GM23338 (cell line): ENCODE results near the gene TNS4. TPM values are rescaled to one million over a fixed set of nuclear protein-coding genes. Genes with fewer than 3 reads are reported as not detected.
A peak's percentile ranks its signal among the peaks of the same experiment; 100 is the strongest.

Experiments used
- ATAC-seq: fragments of 200-7000 bp; cut with Tn5 transposase; 3 replicates; pipeline ENCODE4 v1.9.1; 2020
- DNase-seq: peaks from one replicate; pipeline ENCODE4 v3.0.0-alpha.2; 2015; ENCODE audit warnings: low spot score
- H2AFZ ChIP-seq: fragments of 200-600 bp; sonication (generic); 2 replicates; pipeline ENCODE4 v1.8.0; 2016; ENCODE audit warnings: antibody characterized with exemption, mild to moderate bottlenecking, moderate library complexity
- H3F3A ChIP-seq: fragments of 200-600 bp; sonication (generic); replicated peaks from 2 replicates; pipeline ENCODE4 v1.8.0; 2017; ENCODE audit warnings: antibody characterized with exemption, mixed run types, low read depth
- H3K27ac ChIP-seq: fragments of 200-600 bp; sonication (generic); 2 replicates; pipeline ENCODE4 v1.6.1; 2016; ENCODE audit warnings: low read depth
- H3K27me3 ChIP-seq: fragments of 200-600 bp; sonication (generic); 2 replicates; pipeline ENCODE4 v1.8.0; 2016; ENCODE audit warnings: mild to moderate bottlenecking, mixed run types, moderate library complexity; ENCODE audit not compliant: insufficient read depth
- H3K36me3 ChIP-seq: fragments of 200-600 bp; sonication (generic); 2 replicates; pipeline ENCODE4 v1.8.0; 2016; ENCODE audit warnings: mild to moderate bottlenecking; ENCODE audit not compliant: insufficient read depth
- H3K4me1 ChIP-seq: fragments of 200-600 bp; sonication (generic); 2 replicates; pipeline ENCODE4 v1.8.0; 2016; ENCODE audit warnings: mild to moderate bottlenecking, moderate library complexity; ENCODE audit not compliant: insufficient read depth
- H3K4me2 ChIP-seq: fragments of 200-600 bp; sonication (generic); 2 replicates; pipeline ENCODE4 v1.7.1; 2017; ENCODE audit warnings: mixed run types
- H3K4me3 ChIP-seq: fragments of 200-600 bp; sonication (generic); 2 replicates; pipeline ENCODE4 v1.6.1; 2016; ENCODE audit warnings: mixed run types
- H3K79me2 ChIP-seq: fragments of 200-600 bp; sonication (generic); replicated peaks from 2 replicates; pipeline ENCODE4 v1.8.0; 2017; ENCODE audit warnings: mild to moderate bottlenecking; ENCODE audit not compliant: insufficient read depth
- H3K9me2 ChIP-seq: fragments of 200-600 bp; sonication (generic); 2 replicates; pipeline ENCODE4 v1.8.0; 2017; ENCODE audit not compliant: insufficient read depth
- H4K20me1 ChIP-seq: fragments of 200-600 bp; sonication (generic); replicated peaks from 2 replicates; pipeline ENCODE4 v1.8.0; 2017; ENCODE audit warnings: mild to moderate bottlenecking; ENCODE audit not compliant: insufficient read depth
- H3K27ac Mint-ChIP-seq: 2 replicates; pipeline ENCODE4 v1.8.0; 2020; ENCODE audit warnings: inconsistent platforms, mild to moderate bottlenecking, moderate library complexity, mixed read lengths
- H3K27me3 Mint-ChIP-seq: 3 replicates; pipeline ENCODE4 v1.8.0; 2022; ENCODE audit warnings: low read depth, mild to moderate bottlenecking, moderate library complexity, mixed read lengths, inconsistent platforms; ENCODE audit not compliant: insufficient read depth, poor library complexity
- H3K36me3 Mint-ChIP-seq: 3 replicates; pipeline ENCODE4 v1.8.0; 2021; ENCODE audit warnings: low read depth, mild to moderate bottlenecking, inconsistent platforms, moderate library complexity, mixed read lengths
- H3K4me1 Mint-ChIP-seq: 3 replicates; pipeline ENCODE4 v1.8.0; 2020; ENCODE audit warnings: mild to moderate bottlenecking, inconsistent platforms, mixed read lengths
- H3K4me3 Mint-ChIP-seq: 3 replicates; pipeline ENCODE4 v1.8.0; 2021; ENCODE audit warnings: moderate library complexity, mild to moderate bottlenecking, inconsistent platforms, mixed read lengths
- H3K9me3 Mint-ChIP-seq: 3 replicates; pipeline ENCODE4 v1.8.0; 2020; ENCODE audit warnings: moderate library complexity, mild to moderate bottlenecking, inconsistent platforms, mixed read lengths
- CREB1 ChIP-seq: fragments of 250-450 bp; sonication (Bioruptor Pico); IDR thresholded peaks from 2 replicates; pipeline ENCODE4 v1.5.0; 2020; ENCODE audit warnings: low read depth, mild to moderate bottlenecking, moderate library complexity
- EZH2 ChIP-seq: fragments of 200-600 bp; sonication (generic); IDR thresholded peaks from one replicate; pipeline ENCODE4 v1.8.0; 2017; ENCODE audit warnings: antibody characterized with exemption, mild to moderate bottlenecking, low read depth; ENCODE audit not compliant: unreplicated experiment
- JUNB ChIP-seq: IDR thresholded peaks from one replicate; pipeline ENCODE4 v1.6.1; 2016; ENCODE audit warnings: antibody characterized with exemption; ENCODE audit not compliant: unreplicated experiment
- NANOG ChIP-seq: IDR thresholded peaks from 2 replicates; pipeline ENCODE4 v1.6.1; 2016; ENCODE audit warnings: antibody characterized with exemption, borderline replicate concordance
- POLR2AphosphoS5 ChIP-seq: IDR thresholded peaks from 2 replicates; pipeline ENCODE4 v1.6.1; 2016; ENCODE audit warnings: antibody characterized with exemption, low read depth
- STAT1 ChIP-seq: IDR thresholded peaks from one replicate; pipeline ENCODE4 v1.6.1; 2016; ENCODE audit warnings: antibody characterized with exemption; ENCODE audit not compliant: unreplicated experiment
- ZNF114 ChIP-seq: fragments of 250-450 bp; sonication (Bioruptor Pico); IDR thresholded peaks from 2 replicates; pipeline ENCODE4 v1.5.0; 2020; ENCODE audit warnings: mild to moderate bottlenecking, moderate library complexity
- ZNF331 ChIP-seq: fragments of 250-450 bp; sonication (Bioruptor Pico); IDR thresholded peaks from 2 replicates; pipeline ENCODE4 v1.5.0; 2020; ENCODE audit warnings: low read depth, mild to moderate bottlenecking, moderate library complexity
- polyA plus RNA-seq: library from polyadenylated mRNA; unstranded; fragments of >200 nt; fragmentation: Nextera tagmentation; extraction: Ambion mirVana; gene quantifications from 2 replicates; pipeline ENCODE4 v1.2.1, GENCODE V29; 2016
- total RNA-seq: library from RNA; depleted of rRNA; stranded (reverse); fragments of >200 nt; shearing (Covaris generic); gene quantifications from 2 replicates; pipeline ENCODE4 v1.2.3, GENCODE V29; 2014
- TF ChIP-seq, protein P1 (sequence below): IDR thresholded peaks from one replicate; pipeline ENCODE4 v1.6.1; 2018; ENCODE audit warnings: antibody characterized with exemption; ENCODE audit not compliant: unreplicated experiment
- TF ChIP-seq, protein P2 (sequence below): IDR thresholded peaks from 2 replicates; pipeline ENCODE4 v1.6.1; 2016; ENCODE audit warnings: antibody characterized with exemption
- TF ChIP-seq, protein P3 (sequence below), 2 experiments: fragments of 200-600 bp in 1 of 2; sonication (generic) in 1 of 2; conservative IDR thresholded peaks; 2 replicates each; pipeline versions ENCODE4 v1.5.1 to v1.6.1; 2016 to 2017; ENCODE audit warnings: antibody characterized with exemption in 2 of 2, low read depth in 2 of 2, mild to moderate bottlenecking in 2 of 2, moderate library complexity in 1 of 2

TNS4 gene
- total and polyA plus RNA-seq, 2 experiments from 2014 or later = 0.31 to 4.9 TPM

DNA sequence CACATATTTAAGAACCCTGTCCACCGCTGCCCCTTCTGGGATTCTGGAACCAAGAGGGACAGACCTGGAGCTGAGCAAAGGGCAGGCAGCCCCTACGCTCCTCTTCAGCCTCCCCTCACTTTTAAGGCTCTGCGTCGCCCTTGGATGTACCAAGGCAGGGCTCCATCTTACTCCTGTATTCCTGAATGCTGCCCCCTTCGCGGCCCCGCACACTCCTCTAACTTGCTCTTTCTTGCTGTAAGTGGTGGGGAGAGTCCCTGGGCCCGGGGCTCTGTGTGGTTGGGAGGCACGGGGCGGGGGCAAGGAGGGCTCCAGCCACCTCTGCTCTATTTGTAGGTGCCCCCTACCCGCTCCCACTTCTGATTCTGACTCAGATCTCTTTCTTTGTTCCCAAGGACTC is 1.2 kb downstream of the TNS4 start (continued):
- TF ChIP-seq, protein P1, sequence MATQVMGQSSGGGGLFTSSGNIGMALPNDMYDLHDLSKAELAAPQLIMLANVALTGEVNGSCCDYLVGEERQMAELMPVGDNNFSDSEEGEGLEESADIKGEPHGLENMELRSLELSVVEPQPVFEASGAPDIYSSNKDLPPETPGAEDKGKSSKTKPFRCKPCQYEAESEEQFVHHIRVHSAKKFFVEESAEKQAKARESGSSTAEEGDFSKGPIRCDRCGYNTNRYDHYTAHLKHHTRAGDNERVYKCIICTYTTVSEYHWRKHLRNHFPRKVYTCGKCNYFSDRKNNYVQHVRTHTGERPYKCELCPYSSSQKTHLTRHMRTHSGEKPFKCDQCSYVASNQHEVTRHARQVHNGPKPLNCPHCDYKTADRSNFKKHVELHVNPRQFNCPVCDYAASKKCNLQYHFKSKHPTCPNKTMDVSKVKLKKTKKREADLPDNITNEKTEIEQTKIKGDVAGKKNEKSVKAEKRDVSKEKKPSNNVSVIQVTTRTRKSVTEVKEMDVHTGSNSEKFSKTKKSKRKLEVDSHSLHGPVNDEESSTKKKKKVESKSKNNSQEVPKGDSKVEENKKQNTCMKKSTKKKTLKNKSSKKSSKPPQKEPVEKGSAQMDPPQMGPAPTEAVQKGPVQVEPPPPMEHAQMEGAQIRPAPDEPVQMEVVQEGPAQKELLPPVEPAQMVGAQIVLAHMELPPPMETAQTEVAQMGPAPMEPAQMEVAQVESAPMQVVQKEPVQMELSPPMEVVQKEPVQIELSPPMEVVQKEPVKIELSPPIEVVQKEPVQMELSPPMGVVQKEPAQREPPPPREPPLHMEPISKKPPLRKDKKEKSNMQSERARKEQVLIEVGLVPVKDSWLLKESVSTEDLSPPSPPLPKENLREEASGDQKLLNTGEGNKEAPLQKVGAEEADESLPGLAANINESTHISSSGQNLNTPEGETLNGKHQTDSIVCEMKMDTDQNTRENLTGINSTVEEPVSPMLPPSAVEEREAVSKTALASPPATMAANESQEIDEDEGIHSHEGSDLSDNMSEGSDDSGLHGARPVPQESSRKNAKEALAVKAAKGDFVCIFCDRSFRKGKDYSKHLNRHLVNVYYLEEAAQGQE = no peak
- TF ChIP-seq ZNF114 (CRISPR knock-in tag) (no peak), POLR2AphosphoS5 (no peak), NANOG (no peak), ZNF331 (CRISPR knock-in tag) (no peak)
- TF ChIP-seq, protein P2, sequence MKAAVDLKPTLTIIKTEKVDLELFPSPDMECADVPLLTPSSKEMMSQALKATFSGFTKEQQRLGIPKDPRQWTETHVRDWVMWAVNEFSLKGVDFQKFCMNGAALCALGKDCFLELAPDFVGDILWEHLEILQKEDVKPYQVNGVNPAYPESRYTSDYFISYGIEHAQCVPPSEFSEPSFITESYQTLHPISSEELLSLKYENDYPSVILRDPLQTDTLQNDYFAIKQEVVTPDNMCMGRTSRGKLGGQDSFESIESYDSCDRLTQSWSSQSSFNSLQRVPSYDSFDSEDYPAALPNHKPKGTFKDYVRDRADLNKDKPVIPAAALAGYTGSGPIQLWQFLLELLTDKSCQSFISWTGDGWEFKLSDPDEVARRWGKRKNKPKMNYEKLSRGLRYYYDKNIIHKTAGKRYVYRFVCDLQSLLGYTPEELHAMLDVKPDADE = no peak

DNA sequence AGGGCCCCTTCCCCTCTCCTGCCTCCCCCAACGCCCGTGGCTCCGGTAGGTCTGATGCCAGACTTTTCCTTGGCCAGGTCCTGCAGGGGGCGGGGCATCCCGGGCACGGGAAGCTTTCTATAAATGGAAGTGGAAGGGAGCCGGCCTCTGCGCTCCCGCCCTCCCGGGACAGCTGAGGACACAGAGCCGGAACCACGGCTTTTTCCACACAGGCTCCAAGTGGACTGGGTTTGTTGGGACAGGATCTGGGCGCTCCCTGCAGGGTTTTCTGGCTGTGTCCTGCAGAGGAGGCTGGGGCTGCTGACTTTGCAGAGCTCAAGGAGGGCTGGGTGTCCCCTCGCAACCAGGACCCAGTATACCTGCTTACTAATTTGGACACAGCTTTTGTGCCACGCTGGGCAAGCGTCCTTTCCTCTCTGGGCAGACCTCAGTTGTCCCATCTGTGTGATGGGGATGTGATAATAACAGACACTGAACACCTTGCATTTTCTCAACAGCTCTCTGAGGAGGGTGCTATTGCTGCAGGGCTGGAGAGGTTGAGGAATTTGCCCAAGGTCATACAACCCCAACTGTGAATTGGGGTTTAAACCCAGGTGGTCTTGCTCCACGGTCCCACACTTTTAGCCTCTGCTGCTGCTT is 1.8 kb downstream of the TNS4 start:
- H3K4me3 Mint-ChIP-seq = no peak overlapping the region
- Histone ChIP-seq H3K4me3 (peak overlapping the region; percentile 39; the same call in 1 of the 2 replicates), H3F3A (peaks cover 12% of the 10 kb centered on the region), H3K36me3 (no peaks in the 10 kb centered on the region), H3K27me3 (no peaks in the 10 kb centered on the region), H3K79me2 (no peaks in the 10 kb centered on the region), H3K9me2 (no peaks in the 10 kb centered on the region), H3K4me1 (peaks cover 24% of the 10 kb centered on the region), H3K27ac (peak overlapping the region; percentile 86), H4K20me1 (no peaks in the 10 kb centered on the region), H2AFZ (peak overlapping the region; percentile 97), H3K4me2 (peak overlapping the region; percentile 70)
- H3K36me3 Mint-ChIP-seq = no peaks in the 10 kb centered on the region; the same call in 2 of the 3 replicates
- TF ChIP-seq EZH2 (no peak), STAT1 (no peak), JUNB (no peak), NANOG (no peak), ZNF331 (CRISPR knock-in tag) (no peak), CREB1 (no peak), POLR2AphosphoS5 (peak; percentile 48)
- TF ChIP-seq, protein P3, sequence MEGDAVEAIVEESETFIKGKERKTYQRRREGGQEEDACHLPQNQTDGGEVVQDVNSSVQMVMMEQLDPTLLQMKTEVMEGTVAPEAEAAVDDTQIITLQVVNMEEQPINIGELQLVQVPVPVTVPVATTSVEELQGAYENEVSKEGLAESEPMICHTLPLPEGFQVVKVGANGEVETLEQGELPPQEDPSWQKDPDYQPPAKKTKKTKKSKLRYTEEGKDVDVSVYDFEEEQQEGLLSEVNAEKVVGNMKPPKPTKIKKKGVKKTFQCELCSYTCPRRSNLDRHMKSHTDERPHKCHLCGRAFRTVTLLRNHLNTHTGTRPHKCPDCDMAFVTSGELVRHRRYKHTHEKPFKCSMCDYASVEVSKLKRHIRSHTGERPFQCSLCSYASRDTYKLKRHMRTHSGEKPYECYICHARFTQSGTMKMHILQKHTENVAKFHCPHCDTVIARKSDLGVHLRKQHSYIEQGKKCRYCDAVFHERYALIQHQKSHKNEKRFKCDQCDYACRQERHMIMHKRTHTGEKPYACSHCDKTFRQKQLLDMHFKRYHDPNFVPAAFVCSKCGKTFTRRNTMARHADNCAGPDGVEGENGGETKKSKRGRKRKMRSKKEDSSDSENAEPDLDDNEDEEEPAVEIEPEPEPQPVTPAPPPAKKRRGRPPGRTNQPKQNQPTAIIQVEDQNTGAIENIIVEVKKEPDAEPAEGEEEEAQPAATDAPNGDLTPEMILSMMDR (conservative IDR thresholded peaks at IDR 0.05; ENCODE audit: low read depth in 2 of 2) = peak; percentile 16 to 17; a peak in 1 of 4 replicates
- TF ChIP-seq, protein P2 = peak; percentile 43; the same call in 1 of the 2 replicates
- peaks cover 13% of the 10 kb centered on the region for H3K27me3 Mint-ChIP-seq
- ATAC-seq = peak; percentile 93
- peaks cover 30% of the 10 kb centered on the region for H3K4me1 Mint-ChIP-seq
- peak; percentile 94 for DNase-seq
- peaks cover 3% of the 10 kb centered on the region; the same call in 2 of the 3 replicates for H3K9me3 Mint-ChIP-seq
- H3K27ac Mint-ChIP-seq = 0 out of 2 replicates have a peak overlapping the region, but pooled peaks have one; percentile 62
